Ectodermal cell (in vitro differentiated cells): Measurements from ENCODE around the gene PDZK1.
A peak's percentile ranks its signal among the peaks of the same experiment; 100 is the strongest.
"Not testable (repeated sequence)": the region's sequence is repeated elsewhere in the genome, so short reads cannot be mapped to it uniquely, and the experiment has no call there.

ENCODE experiments used
- H3K27ac ChIP-seq: 2 replicates; pipeline ENCODE4 v1.7.0; 2013; ENCODE audit warnings: mild to moderate bottlenecking, low read depth, low read length; ENCODE audit not compliant: insufficient read depth, poor library complexity, severe bottlenecking
- H3K27me3 ChIP-seq: 2 replicates; pipeline ENCODE4 v1.7.0; 2013; ENCODE audit warnings: mild to moderate bottlenecking, low read length; ENCODE audit not compliant: insufficient read depth, control insufficient read depth, poor library complexity, severe bottlenecking
- H3K36me3 ChIP-seq: one replicate; pipeline ENCODE4 v1.7.0; 2013; ENCODE audit warnings: low read length; ENCODE audit not compliant: control insufficient read depth, insufficient read depth
- H3K4me1 ChIP-seq: one replicate; pipeline ENCODE4 v1.7.0; 2013; ENCODE audit warnings: low read length; ENCODE audit not compliant: control insufficient read depth, insufficient read depth
- H3K4me3 ChIP-seq: 2 replicates; pipeline ENCODE4 v1.7.0; 2013; ENCODE audit warnings: low read depth, low read length, control low read depth; ENCODE audit not compliant: insufficient read depth
- H3K9me3 ChIP-seq: 2 replicates; pipeline ENCODE4 v1.7.0; 2013; ENCODE audit warnings: mild to moderate bottlenecking, low read length, moderate library complexity; ENCODE audit not compliant: control insufficient read depth
- WGBS, 2 experiments: methylation state at CpG; one replicate each; pipeline ENCODE4 v1.1.7; 2013; ENCODE audit warnings: missing lambda C conversion rate in 2 of 2; 5-methylcytosine and 5-hydroxymethylcytosine counted together

The PDZK1 gene

GRCh38 chr1:145729196-145729595, 22.0 kb upstream of the PDZK1 start:
- Histone ChIP-seq H3K9me3 (no peaks in the 10 kb centered on the region), H3K4me1 (peaks cover 4% of the 10 kb centered on the region), H3K27me3 (no peaks in the 10 kb centered on the region), H3K36me3 (no peaks in the 10 kb centered on the region), H3K27ac (no peak overlapping the region), H3K4me3 (no peak overlapping the region)
- 65 to 66% methylated on average over 5 of the region's 5 CpGs for WGBS, 2 experiments

GRCh38 chr1:145726193-145726592, 19.0 kb upstream of the PDZK1 start:
- 90 to 97% methylated on average over 4 to 5 of the region's 5 CpGs for WGBS, 2 experiments
- not testable (repeated sequence) for H3K4me3 ChIP-seq, H3K27me3 ChIP-seq, H3K36me3 ChIP-seq, H3K4me1 ChIP-seq, H3K9me3 ChIP-seq, H3K27ac ChIP-seq

GRCh38 chr1:145720878-145721671, 13.9 kb upstream of the PDZK1 start:
- Histone ChIP-seq H3K9me3 (no peaks in the 10 kb centered on the region), H3K36me3 (no peaks in the 10 kb centered on the region), H3K4me1 (peaks cover 6% of the 10 kb centered on the region), H3K27me3 (peaks cover 10% of the 10 kb centered on the region), H3K4me3 (peak overlapping the region; percentile 26), H3K27ac (no peak overlapping the region)
- 29 to 32% methylated on average over 47 of the region's 47 CpGs for WGBS, 2 experiments

- peaks cover 12% of the 10 kb centered on the region for H3K4me1 ChIP-seq
- no peaks in the 10 kb centered on the region for H3K9me3 ChIP-seq
- no peak overlapping the region for H3K4me3 ChIP-seq
- peaks cover 10% of the 10 kb centered on the region for H3K27me3 ChIP-seq
- H3K36me3 ChIP-seq, result no peaks in the 10 kb centered on the region
- H3K27ac ChIP-seq, result no peak overlapping the region
- WGBS, 2 experiments, result 90 to 91% methylated on average over 5 of the region's 5 CpGs
Observed at GRCh38 chr1:145720556-145720877, 13.3 kb upstream of the PDZK1 start.

- Histone ChIP-seq H3K27me3 (peaks cover 10% of the 10 kb centered on the region), H3K4me1 (peaks cover 13% of the 10 kb centered on the region), H3K9me3 (no peaks in the 10 kb centered on the region), H3K27ac (no peak within 1 kb of the TSS), H3K36me3 (no peaks in the 10 kb centered on the region), H3K4me3 (no peak within 1 kb of the TSS)
- 91 to 94% methylated on average over 11 to 12 of the region's 12 CpGs for WGBS, 2 experiments
Observed at GRCh38 chr1:145719230-145720079, 12.3 kb upstream of the PDZK1 start, which contains the start of gene CD160. Gene CD160 (plus strand): TSS chr1:145719499. CDS start chr1:145728328, 8,829 bp downstream.

- H3K27ac ChIP-seq, H3K4me3 ChIP-seq, H3K36me3 ChIP-seq, H3K9me3 ChIP-seq: not testable (repeated sequence)
- WGBS, 2 experiments, result 85 to 95% methylated on average over 4 of the region's 5 CpGs
- Histone ChIP-seq H3K4me1 (peaks cover 13% of the 10 kb centered on the region), H3K27me3 (peaks cover 10% of the 10 kb centered on the region)
Observed at GRCh38 chr1:145718465-145718864, 11.3 kb upstream of the PDZK1 start.

- WGBS, 2 experiments, result 86 to 88% methylated on average over 1 of the region's 1 CpG
- Histone ChIP-seq H3K36me3 (no peaks in the 10 kb centered on the region), H3K4me3 (no peak overlapping the region), H3K27me3 (peaks cover 10% of the 10 kb centered on the region), H3K4me1 (peaks cover 13% of the 10 kb centered on the region), H3K27ac (no peak overlapping the region), H3K9me3 (no peaks in the 10 kb centered on the region)
Observed at GRCh38 chr1:145717833-145718232, 10.7 kb upstream of the PDZK1 start.

GRCh38 chr1:145716641-145717345, 9.6 kb upstream of the PDZK1 start:
- 58 to 63% methylated on average over 10 of the region's 10 CpGs for WGBS, 2 experiments
- Histone ChIP-seq H3K27me3 (peaks cover 8% of the 10 kb centered on the region), H3K9me3 (no peaks in the 10 kb centered on the region), H3K4me3 (no peak overlapping the region), H3K36me3 (no peaks in the 10 kb centered on the region), H3K27ac (no peak overlapping the region), H3K4me1 (peaks cover 13% of the 10 kb centered on the region)

- 91 to 95% methylated on average over 6 of the region's 6 CpGs for WGBS, 2 experiments
- H3K4me3 ChIP-seq, result no peak overlapping the region
- no peak overlapping the region for H3K27ac ChIP-seq
- no peaks in the 10 kb centered on the region for H3K9me3 ChIP-seq
- no peaks in the 10 kb centered on the region for H3K36me3 ChIP-seq
- H3K4me1 ChIP-seq, result peaks cover 13% of the 10 kb centered on the region
- H3K27me3 ChIP-seq, result no peaks in the 10 kb centered on the region
Observed at GRCh38 chr1:145714524-145715111, 7.5 kb upstream of the PDZK1 start.
